ENCODE data around the gene HEXIM1. TPM values are rescaled to one million over a fixed set of nuclear protein-coding genes. Genes with fewer than 3 reads are reported as not detected.

Gene HEXIM1
- total and polyA plus RNA-seq, 4 experiments from 2014 or later: 2.8 to 30.8 (median 17.3) TPM

- Mint-ChIP-seq H3K9me3 (no peaks in the 10 kb centered on the region), H3K36me3 (peaks cover 0 to 10% of the 10 kb centered on the region in 2 donors), H3K4me1 (peaks cover 15 to 48% (median 27%) of the 10 kb centered on the region in 4 donors), H3K27me3 (no peaks in the 10 kb centered on the region), H3K4me3 (peak overlapping the region in 4 of 8 donors; percentile 82 to 94 (median 87)), H3K27ac (peak overlapping the region in 3 of 7 donors; percentile 10 to 89 (median 78))
- ChIA-PET CTCF (ENCODE audit: partially characterized antibody) (interaction anchor here (1.6 to 14.3 kb wide), 4 partner anchors 17 to 61 kb away, joined by 8 to 552 read pairs (median 158); partner anchors contain the start of genes HEXIM1 and HEXIM2), POLR2A (ENCODE audit: partially characterized antibody) (interaction anchor here (3.0 to 9.3 kb wide), 2 partner anchors 13 to 24 kb away, joined by 41 to 243 read pairs; partner anchors contain the start of genes HEXIM1 and HEXIM2)
- Histone ChIP-seq H3K9me3 (ENCODE audit: control insufficient read depth in 1 of 2, low read length in 2 of 2) (no peaks in the 10 kb centered on the region), H3K4me1 (ENCODE audit: insufficient read depth, low read length) (peaks cover 31% of the 10 kb centered on the region), H3K36me3 (ENCODE audit: insufficient read depth, low read length) (no peaks in the 10 kb centered on the region), H3K27ac (ENCODE audit: low read depth, low read length) (no peak overlapping the region), H3K27me3 (ENCODE audit: insufficient read depth, low read length) (no peaks in the 10 kb centered on the region), H3K4me3 (ENCODE audit: low read length in 2 of 2) (no peak overlapping the region)
- intact Hi-C loops (cut with micrococcal nuclease): no loop called here
- DNase-seq: no peak
These were observed 11.3 kb upstream of the HEXIM1 start for GRCh38 chr17:45136846-45137560.

GRCh38 chr17:45137561-45138305, 10.5 kb upstream of the HEXIM1 start:
- Mint-ChIP-seq H3K9me3 (no peaks in the 10 kb centered on the region), H3K27me3 (no peaks in the 10 kb centered on the region), H3K4me1 (peaks cover 15 to 49% (median 29%) of the 10 kb centered on the region in 4 donors), H3K36me3 (peaks cover 0 to 10% of the 10 kb centered on the region in 2 donors), H3K27ac (peak overlapping the region in 2 of 7 donors; percentile 35 to 78), H3K4me3 (peak overlapping the region in 2 of 8 donors; percentile 6 to 36)
- no peak for DNase-seq
- Histone ChIP-seq H3K36me3 (ENCODE audit: insufficient read depth, low read length) (no peaks in the 10 kb centered on the region), H3K27me3 (ENCODE audit: insufficient read depth, low read length) (no peaks in the 10 kb centered on the region), H3K4me3 (ENCODE audit: low read length in 2 of 2) (no peak overlapping the region), H3K4me1 (ENCODE audit: insufficient read depth, low read length) (peaks cover 32% of the 10 kb centered on the region), H3K27ac (ENCODE audit: low read depth, low read length) (no peak overlapping the region), H3K9me3 (ENCODE audit: control insufficient read depth in 1 of 2, low read length in 2 of 2) (no peaks in the 10 kb centered on the region)
- POLR2A ChIA-PET (ENCODE audit: partially characterized antibody): interaction anchor here (2.5 to 9.3 kb wide), 3 partner anchors 12 to 24 kb away, joined by 10 to 243 read pairs (median 41); partner anchors contain the start of genes HEXIM1 and HEXIM2
- CTCF ChIA-PET (ENCODE audit: partially characterized antibody): interaction anchor here (1.6 to 14.3 kb wide), 2 partner anchors 17 to 60 kb away, joined by 16 to 552 read pairs; partner anchors contain the start of genes HEXIM1 and HEXIM2
- intact Hi-C loops (cut with micrococcal nuclease): no loop called here

- Histone ChIP-seq H3K4me3 (ENCODE audit: low read length in 2 of 2) (no peak overlapping the region), H3K4me1 (ENCODE audit: insufficient read depth, low read length) (peaks cover 35% of the 10 kb centered on the region), H3K27ac (ENCODE audit: low read depth, low read length) (no peak overlapping the region), H3K27me3 (ENCODE audit: insufficient read depth, low read length) (no peaks in the 10 kb centered on the region), H3K9me3 (ENCODE audit: control insufficient read depth in 1 of 2, low read length in 2 of 2) (no peaks in the 10 kb centered on the region), H3K36me3 (ENCODE audit: insufficient read depth, low read length) (no peaks in the 10 kb centered on the region)
- no peaks in the 10 kb centered on the region for H3K27me3 Mint-ChIP-seq
- ChIA-PET POLR2A (ENCODE audit: partially characterized antibody) (interaction anchor here (2.5 to 9.3 kb wide), 2 partner anchors 11 to 22 kb away, joined by 10 to 243 read pairs; partner anchors contain the start of genes HEXIM1 and HEXIM2), CTCF (ENCODE audit: partially characterized antibody) (interaction anchor here (1.6 to 14.3 kb wide), 3 partner anchors 15 to 59 kb away, joined by 16 to 552 read pairs (median 37); partner anchors contain the start of genes HEXIM1 and HEXIM2)
- intact Hi-C loops (cut with micrococcal nuclease): no loop called here
- peaks cover 0 to 8% of the 10 kb centered on the region in 2 donors for H3K36me3 Mint-ChIP-seq
- peak overlapping the region in 1 of 7 donors; percentile 70 for H3K27ac Mint-ChIP-seq
- DNase-seq: peak in 1 of 5 donors; percentile 11
- peaks cover 13 to 51% (median 28%) of the 10 kb centered on the region in 4 donors for H3K4me1 Mint-ChIP-seq
- no peak overlapping the region for H3K4me3 Mint-ChIP-seq
- H3K9me3 Mint-ChIP-seq: no peaks in the 10 kb centered on the region
These were observed 9.3 kb upstream of the HEXIM1 start for GRCh38 chr17:45138911-45139532.

GRCh38 chr17:45139533-45139920, 8.7 kb upstream of the HEXIM1 start:
- intact Hi-C loops (cut with micrococcal nuclease): no loop called here
- Mint-ChIP-seq H3K4me3 (peak overlapping the region in 1 of 8 donors; percentile 4), H3K36me3 (peaks cover 0 to 8% of the 10 kb centered on the region in 2 donors), H3K27ac (peak overlapping the region in 1 of 7 donors; percentile 70), H3K9me3 (no peaks in the 10 kb centered on the region), H3K27me3 (no peaks in the 10 kb centered on the region), H3K4me1 (peaks cover 13 to 53% (median 29%) of the 10 kb centered on the region in 4 donors)
- Histone ChIP-seq H3K36me3 (ENCODE audit: insufficient read depth, low read length) (no peaks in the 10 kb centered on the region), H3K4me1 (ENCODE audit: insufficient read depth, low read length) (peaks cover 40% of the 10 kb centered on the region), H3K27me3 (ENCODE audit: insufficient read depth, low read length) (no peaks in the 10 kb centered on the region), H3K9me3 (ENCODE audit: control insufficient read depth in 1 of 2, low read length in 2 of 2) (no peaks in the 10 kb centered on the region), H3K27ac (ENCODE audit: low read depth, low read length) (no peak overlapping the region), H3K4me3 (ENCODE audit: low read length in 2 of 2) (no peak overlapping the region)
- DNase-seq: no peak
- ChIA-PET POLR2A (ENCODE audit: partially characterized antibody) (interaction anchor here (2.5 to 9.3 kb wide), 2 partner anchors 10 to 22 kb away, joined by 10 to 243 read pairs; partner anchors contain the start of genes HEXIM1 and HEXIM2), CTCF (ENCODE audit: partially characterized antibody) (interaction anchor here (3.2 to 14.3 kb wide), 2 partner anchors 15 to 58 kb away, joined by 37 to 552 read pairs; partner anchors contain the start of genes HEXIM1 and HEXIM2)

- Mint-ChIP-seq H3K27me3 (peaks cover 0 to 2% of the 10 kb centered on the region in 2 donors), H3K27ac (peak overlapping the region in 2 of 7 donors; percentile 68 to 70), H3K36me3 (peaks cover 0 to 12% of the 10 kb centered on the region in 2 donors), H3K9me3 (peaks cover 0 to 5% (median 0%) of the 10 kb centered on the region in 8 donors), H3K4me3 (peak overlapping the region in 6 of 8 donors; percentile 31 to 68 (median 58)), H3K4me1 (peaks cover 15 to 58% (median 35%) of the 10 kb centered on the region in 4 donors)
- intact Hi-C loops (cut with micrococcal nuclease): no loop called here
- CTCF ChIA-PET (ENCODE audit: partially characterized antibody): interaction anchor here (22.4 kb wide), 1 partner anchor 8 kb away, joined by 552 read pairs; the partner anchor contains the start of genes ACBD4 and PLCD3
- Histone ChIP-seq H3K27me3 (ENCODE audit: insufficient read depth, low read length) (no peaks in the 10 kb centered on the region), H3K4me3 (ENCODE audit: low read length in 2 of 2) (no peak overlapping the region), H3K27ac (ENCODE audit: low read depth, low read length) (no peak overlapping the region), H3K36me3 (ENCODE audit: insufficient read depth, low read length) (no peaks in the 10 kb centered on the region), H3K9me3 (ENCODE audit: control insufficient read depth in 1 of 2, low read length in 2 of 2) (no peaks in the 10 kb centered on the region), H3K4me1 (ENCODE audit: insufficient read depth, low read length) (peaks cover 47% of the 10 kb centered on the region)
- no peak for DNase-seq
- POLR2A ChIA-PET (ENCODE audit: partially characterized antibody): interaction anchor here (0.8 to 10.3 kb wide), 4 partner anchors 8 to 18 kb away, joined by 3 to 865 read pairs (median 11); partner anchors contain the start of genes ACBD4 and HEXIM2
These were observed 5.1 kb upstream of the HEXIM1 start for GRCh38 chr17:45143094-45143670.

GRCh38 chr17:45143767-45144198, 4.5 kb upstream of the HEXIM1 start:
- intact Hi-C loops (cut with micrococcal nuclease): no loop called here

More at GRCh38 chr17:45143767-45144198, 4.5 kb upstream of the HEXIM1 start:
- H3K27me3 ChIP-seq (ENCODE audit: insufficient read depth, low read length): no peaks in the 10 kb centered on the region
- peak overlapping the region; percentile 35 for H3K27ac ChIP-seq (ENCODE audit: low read depth, low read length)
- ChIA-PET POLR2A (ENCODE audit: partially characterized antibody) (interaction anchor here (0.6 to 10.3 kb wide), 4 partner anchors 8 to 29 kb away, joined by 3 to 865 read pairs (median 6); partner anchors contain the start of genes ACBD4 and HEXIM2), CTCF (ENCODE audit: partially characterized antibody) (interaction anchor here (2.1 to 22.4 kb wide), 2 partner anchors 8 to 54 kb away, joined by 11 to 552 read pairs; partner anchors contain the start of genes ACBD4 and PLCD3)
- Mint-ChIP-seq H3K4me1 (peaks cover 17 to 58% (median 37%) of the 10 kb centered on the region in 4 donors), H3K36me3 (peaks cover 0 to 15% of the 10 kb centered on the region in 2 donors), H3K9me3 (peaks cover 0 to 10% (median 0%) of the 10 kb centered on the region in 8 donors), H3K4me3 (peak overlapping the region; percentile 33 to 68 (median 61)), H3K27ac (peak overlapping the region in 5 of 7 donors; percentile 17 to 72 (median 65)), H3K27me3 (peaks cover 1 to 5% of the 10 kb centered on the region in 2 donors)
- no peaks in the 10 kb centered on the region for H3K9me3 ChIP-seq (ENCODE audit: control insufficient read depth in 1 of 2, low read length in 2 of 2)
- no peak for DNase-seq
- H3K36me3 ChIP-seq (ENCODE audit: insufficient read depth, low read length): no peaks in the 10 kb centered on the region
- peaks cover 47% of the 10 kb centered on the region for H3K4me1 ChIP-seq (ENCODE audit: insufficient read depth, low read length)
- no peak overlapping the region for H3K4me3 ChIP-seq (ENCODE audit: low read length in 2 of 2)

Data from CD4-positive, alpha-beta memory T cell (primary cell).